B cell (primary cell): ENCODE data around the gene IGF1R. TPM values are rescaled to one million over a fixed set of nuclear protein-coding genes. Genes with fewer than 3 reads are reported as not detected.

ENCODE experiments used
- ATAC-seq: fragments of 200-7000 bp; cut with Tn5 transposase; one replicate; pipeline ENCODE4 v1.10.0; 2021; ENCODE audit warnings: low read depth, mild to moderate bottlenecking, moderate number of reproducible peaks, moderate library complexity
- CTCF ChIA-PET: fragments of 350-600 bp; sonication (Branson Sonifier 250); formaldehyde crosslinking; loops from one replicate; lab custom pipeline; 2021; ENCODE audit warnings: antibody characterized with exemption, inconsistent platforms; lab: Charles Lee
- POLR2A ChIA-PET: fragments of 350-600 bp; sonication (Branson Sonifier 250); formaldehyde crosslinking; loops from one replicate; lab custom pipeline; 2021; ENCODE audit warnings: antibody characterized with exemption; lab: Charles Lee
- DNase-seq: peaks from one replicate; pipeline ENCODE4 v3.0.0; 2013
- H2AFZ ChIP-seq: 2 replicates; pipeline ENCODE4 v1.6.1; 2012; ENCODE audit warnings: mild to moderate bottlenecking, low read depth, low read length; ENCODE audit not compliant: insufficient read depth, poor library complexity, severe bottlenecking
- H3K27ac ChIP-seq, 2 donors: 1 replicate in 1 of 2; 2 replicates in 1 of 2; pipeline ENCODE4 v1.5.1; 2012 to 2013; ENCODE audit warnings: low read length in 2 of 2, mild to moderate bottlenecking in 2 of 2, moderate library complexity in 1 of 2
- H3K27me3 ChIP-seq, 4 experiments: fragments of 200-600 bp in 1 of 4; sonication (generic) in 1 of 4; replicated peaks in 1 of 4; 1 replicate in 2 of 4; 2 replicates in 2 of 4; pipeline versions ENCODE4 v1.6.1 to v1.7.0; 2013 to 2016; ENCODE audit warnings: low read length in 3 of 4, mild to moderate bottlenecking in 2 of 4, mixed read lengths in 1 of 4, moderate library complexity in 1 of 4; ENCODE audit not compliant: insufficient read depth in 4 of 4, control insufficient read depth in 3 of 4; ENCODE audit errors: control extremely low read depth in 1 of 4
- H3K36me3 ChIP-seq, 2 experiments: replicated peaks in 1 of 2; 1 replicate in 1 of 2; 2 replicates in 1 of 2; pipeline versions ENCODE4 v1.6.1 to v1.7.1; 2013; ENCODE audit warnings: low read length in 1 of 2; ENCODE audit not compliant: insufficient read depth in 2 of 2, control insufficient read depth in 1 of 2; ENCODE audit errors: control extremely low read depth in 1 of 2, extremely low read depth in 1 of 2
- H3K4me1 ChIP-seq, 2 donors: fragments of 200-600 bp in 1 of 2; sonication (generic) in 1 of 2; 1 replicate in 1 of 2; 2 replicates in 1 of 2; pipeline versions ENCODE4 v1.5.1 to v1.6.1; 2013 to 2017; ENCODE audit warnings: low read length in 2 of 2; ENCODE audit not compliant: control insufficient read depth in 2 of 2, insufficient read depth in 2 of 2
- H3K4me2 ChIP-seq: replicated peaks from 2 replicates; pipeline ENCODE3; 2012; ENCODE audit warnings: mild to moderate bottlenecking, low read depth, low read length; ENCODE audit not compliant: poor library complexity, severe bottlenecking
- H3K4me3 ChIP-seq, 5 experiments: fragments of 200-600 bp in 1 of 5; sonication (generic) in 1 of 5; 1 replicate in 3 of 5; 2 replicates in 2 of 5; pipeline versions ENCODE4 v1.5.1 to v1.7.0; 2011 to 2016; ENCODE audit warnings: low read length in 4 of 5, mild to moderate bottlenecking in 4 of 5, low read depth in 2 of 5, control low read depth in 1 of 5, moderate library complexity in 1 of 5; ENCODE audit not compliant: insufficient read depth in 1 of 5; ENCODE audit errors: control extremely low read depth in 1 of 5, extremely low read depth in 1 of 5
- H3K79me2 ChIP-seq: fragments of 200-600 bp; sonication (generic); one replicate; pipeline ENCODE4 v1.6.0; 2016; ENCODE audit warnings: low read length; ENCODE audit not compliant: control insufficient read depth, insufficient read depth
- H3K9ac ChIP-seq: fragments of 200-600 bp; sonication (generic); 2 replicates; pipeline ENCODE4 v1.6.1; 2017; ENCODE audit warnings: mild to moderate bottlenecking, low read length, moderate library complexity
- H3K9me3 ChIP-seq, 3 donors: one replicate each; pipeline versions ENCODE4 v1.6.1 to v1.7.1; 2013; ENCODE audit warnings: low read length in 2 of 3; ENCODE audit not compliant: control insufficient read depth in 2 of 3, insufficient read depth in 1 of 3; ENCODE audit errors: control extremely low read depth in 1 of 3
- H4K20me1 ChIP-seq: 2 replicates; pipeline ENCODE4 v1.6.0; 2012; ENCODE audit warnings: mild to moderate bottlenecking, low read length; ENCODE audit not compliant: insufficient read depth, control insufficient read depth, poor library complexity, severe bottlenecking
- H3K27ac Mint-ChIP-seq: one replicate; pipeline ENCODE4 v1.8.0; 2021; ENCODE audit warnings: mixed read lengths
- H3K27me3 Mint-ChIP-seq: one replicate; pipeline ENCODE4 v1.8.0; 2021; ENCODE audit warnings: mixed read lengths
- H3K4me1 Mint-ChIP-seq: one replicate; pipeline ENCODE4 v1.8.0; 2021; ENCODE audit warnings: mixed read lengths
- H3K4me3 Mint-ChIP-seq: one replicate; pipeline ENCODE4 v1.8.0; 2021; ENCODE audit warnings: mixed read lengths
- H3K9me3 Mint-ChIP-seq: one replicate; pipeline ENCODE4 v1.8.0; 2022; ENCODE audit warnings: mixed read lengths; ENCODE audit not compliant: insufficient read depth
- CTCF ChIP-seq: fragments of 200-600 bp; IDR thresholded peaks from one replicate; pipeline ENCODE4 v1.8.0; 2022; ENCODE audit warnings: antibody characterized with exemption, mild to moderate bottlenecking
- EZH2 ChIP-seq: IDR thresholded peaks from 2 replicates; pipeline ENCODE4 v1.6.1; 2012; ENCODE audit warnings: borderline replicate concordance, low read depth, mild to moderate bottlenecking, moderate library complexity, low read length; ENCODE audit not compliant: insufficient read depth, poor library complexity, severe bottlenecking
- WGBS: methylation state at CpG from one replicate; pipeline ENCODE4 v1.1.5; 2013; ENCODE audit warnings: missing lambda C conversion rate; ENCODE audit not compliant: insufficient coverage; 5-methylcytosine and 5-hydroxymethylcytosine counted together
- intact Hi-C: fragments of 100-400 bp; cut with micrococcal nuclease; formaldehyde crosslinking; loops from one replicate; pipeline ENCODE4 v1.10.0; 2022
- polyA plus RNA-seq: library from polyadenylated mRNA; depleted of rRNA; stranded (reverse); fragments of >200 nt; gene quantifications from 2 replicates; pipeline ENCODE4 v1.2.3, GENCODE V29; 2012
- total RNA-seq, 2 donors: library from RNA; stranded (reverse); fragments of 120-200 nt in 1 of 2; gene quantifications; 1 replicate in 1 of 2; 2 replicates in 1 of 2; pipeline versions ENCODE4 v1.2.3 to v1.2.4, GENCODE V29; 2013 to 2022

Gene IGF1R
- total and polyA plus RNA-seq, 2 donors (not counting 1 experiment from before 2014, with no cell fraction given): 5.4 to 23.1 TPM

GRCh38 chr15:98649472-98650416 is 1.4 kb downstream of the IGF1R start:
- peaks cover 6% of the 10 kb centered on the region for H4K20me1 ChIP-seq
- H3K36me3 ChIP-seq: no peaks in the 10 kb centered on the region
- ChIA-PET POLR2A (interaction anchor here (0.8 kb wide), 1 partner anchor 204 kb away, joined by 3 read pairs; no protein-coding TSS in a partner anchor), CTCF (interaction anchor here (3.0 kb wide), 1 partner anchor 10 kb away, joined by 10 read pairs; no protein-coding TSS in a partner anchor)
- peak overlapping the region; percentile 42 to 78 (median 62) for H3K4me3 ChIP-seq
- Mint-ChIP-seq H3K27ac (peak overlapping the region; percentile 78), H3K4me1 (peaks cover 27% of the 10 kb centered on the region), H3K27me3 (peaks cover 42% of the 10 kb centered on the region), H3K4me3 (peak overlapping the region; percentile 91), H3K9me3 (no peaks in the 10 kb centered on the region)
- intact Hi-C loops: loop anchor here (2.0 to 10.0 kb wide), 6 partner anchors 49 to 1953 kb away; partner anchors contain the start of genes ASB7, LINS1 and LYSMD4
- H3K4me2 ChIP-seq: peak overlapping the region; percentile 91
- H3K9me3 ChIP-seq: peaks cover 0 to 13% (median 2%) of the 10 kb centered on the region in 3 donors
- WGBS: 4% methylated on average over 94 of the region's 94 CpGs
- H3K27me3 ChIP-seq: peaks cover 0 to 23% (median 10%) of the 10 kb centered on the region in 4 experiments
- ATAC-seq (no peak), DNase-seq (peak; percentile 68)
- TF ChIP-seq EZH2 (peak; percentile 48), CTCF (no peak)
- no peaks in the 10 kb centered on the region for H3K79me2 ChIP-seq
- H3K9ac ChIP-seq: peak overlapping the region; percentile 62
- H3K27ac ChIP-seq: no peak overlapping the region
- H2AFZ ChIP-seq: peak overlapping the region; percentile 80
- H3K4me1 ChIP-seq: peaks cover 23 to 31% of the 10 kb centered on the region in 2 donors
